CD4-positive, alpha-beta T cell treated with Interleukin-17A for 1 hour (primary cell): Measurements from ENCODE around the gene HOMER2.
A peak's percentile ranks its signal among the peaks of the same experiment; 100 is the strongest.
"Not testable (repeated sequence)": the region's sequence is repeated elsewhere in the genome, so short reads cannot be mapped to it uniquely, and the experiment has no call there.

Experiments used
- DNase-seq: peaks from one replicate; pipeline ENCODE4 v3.0.0-alpha.2; 2020

Gene HOMER2

GRCh38 chr15:82830427-82831173 is 121.9 kb downstream of the HOMER2 start:
- no peak for DNase-seq

DNA sequence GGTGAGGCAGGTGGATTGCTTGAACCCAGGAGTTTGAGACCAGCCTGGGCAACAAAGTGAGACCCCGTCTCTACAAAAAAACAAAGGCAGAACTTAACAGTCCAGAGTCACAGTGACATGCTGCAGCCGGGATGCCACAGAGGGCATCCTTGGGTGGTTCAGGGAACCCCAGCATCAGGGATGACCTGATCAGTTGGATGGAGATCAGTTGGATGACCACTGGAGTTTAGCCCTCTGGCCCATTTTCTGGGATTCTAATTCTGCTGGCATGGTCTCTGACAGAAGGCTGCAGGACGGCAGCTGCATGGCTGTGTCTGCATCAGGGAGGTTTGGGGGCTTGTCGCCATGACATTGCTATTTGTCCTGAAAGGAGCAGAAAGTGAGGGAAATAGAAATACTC is 123.3 kb downstream of the HOMER2 start:
- DNase-seq = no peak

DNA sequence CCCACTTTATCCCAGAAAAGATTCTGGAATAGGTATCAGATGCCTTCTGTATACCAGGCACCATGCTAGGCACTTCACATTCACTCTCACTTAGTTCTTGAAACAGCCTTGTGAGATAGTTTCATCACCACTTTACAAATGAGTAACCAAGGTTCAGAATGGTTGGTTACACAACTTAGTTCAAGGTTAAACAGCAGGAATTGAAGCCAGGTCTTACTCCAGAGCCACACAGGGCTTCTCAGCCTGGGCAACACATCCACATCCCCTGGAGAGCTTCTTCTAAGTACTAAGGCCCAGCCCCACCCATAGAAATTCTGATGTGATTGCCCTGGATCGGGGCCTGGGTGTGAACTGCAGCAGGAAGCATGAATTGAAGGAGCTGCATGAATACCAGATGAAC is 124.4 kb downstream of the HOMER2 start:
- DNase-seq = no peak

- no peak for DNase-seq
These were observed 129.5 kb downstream of the HOMER2 start for GRCh38 chr15:82823049-82823448.

GRCh38 chr15:82821851-82822250 is 130.7 kb downstream of the HOMER2 start:
- not testable (repeated sequence) for DNase-seq

- DNase-seq = not testable (repeated sequence)
These were observed 131.1 kb downstream of the HOMER2 start for GRCh38 chr15:82821396-82821795.

DNA sequence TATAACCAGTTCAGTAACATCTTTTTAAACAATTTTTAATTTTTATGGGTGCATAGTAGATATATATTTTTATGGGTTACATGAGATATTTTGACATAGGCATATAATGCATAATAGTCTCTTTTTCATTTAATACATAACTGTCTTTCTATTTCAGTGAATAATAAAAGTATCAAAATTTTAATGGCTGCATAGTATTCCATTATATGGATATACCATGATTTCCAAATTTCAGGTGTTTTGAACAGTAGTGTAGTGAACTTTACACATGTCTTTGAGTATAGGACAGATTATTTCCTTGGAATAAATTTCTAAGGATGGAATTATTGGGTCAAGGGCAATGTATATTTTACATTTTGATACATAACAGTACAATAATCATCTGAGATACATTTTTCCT is 132.4 kb downstream of the HOMER2 start:
- no peak for DNase-seq

GRCh38 chr15:82812994-82813393 is 139.5 kb downstream of the HOMER2 start:
- no peak for DNase-seq

DNA sequence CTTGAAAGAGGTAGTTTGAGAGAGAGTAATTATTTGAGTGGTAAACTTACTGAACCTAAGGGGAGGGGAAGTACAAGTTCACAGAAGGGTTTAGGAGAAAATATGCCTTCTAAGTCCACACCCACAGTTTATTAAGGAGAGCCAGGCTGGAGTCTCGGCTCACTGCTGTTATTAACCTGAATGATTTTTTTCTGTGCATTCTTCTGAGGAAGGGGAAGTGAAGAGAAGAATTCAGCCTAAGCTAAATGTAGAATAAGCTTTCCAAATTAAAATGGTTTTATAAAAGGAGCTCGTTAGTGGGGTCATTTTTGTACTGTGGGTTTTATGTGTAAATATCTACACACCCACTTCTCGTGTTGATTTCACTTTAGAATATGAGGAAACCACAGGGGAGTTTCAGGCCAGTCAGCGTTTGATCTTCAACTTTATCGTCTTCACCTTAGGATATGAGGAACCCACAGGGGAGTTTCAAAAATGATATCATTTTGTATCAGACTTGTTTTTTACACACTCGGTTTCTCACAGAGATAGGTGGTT is 141.6 kb downstream of the HOMER2 start:
- DNase-seq = peak; percentile 91

- DNase-seq = peak; percentile 50
These were observed 142.2 kb downstream of the HOMER2 start for GRCh38 chr15:82810061-82810889.

DNA sequence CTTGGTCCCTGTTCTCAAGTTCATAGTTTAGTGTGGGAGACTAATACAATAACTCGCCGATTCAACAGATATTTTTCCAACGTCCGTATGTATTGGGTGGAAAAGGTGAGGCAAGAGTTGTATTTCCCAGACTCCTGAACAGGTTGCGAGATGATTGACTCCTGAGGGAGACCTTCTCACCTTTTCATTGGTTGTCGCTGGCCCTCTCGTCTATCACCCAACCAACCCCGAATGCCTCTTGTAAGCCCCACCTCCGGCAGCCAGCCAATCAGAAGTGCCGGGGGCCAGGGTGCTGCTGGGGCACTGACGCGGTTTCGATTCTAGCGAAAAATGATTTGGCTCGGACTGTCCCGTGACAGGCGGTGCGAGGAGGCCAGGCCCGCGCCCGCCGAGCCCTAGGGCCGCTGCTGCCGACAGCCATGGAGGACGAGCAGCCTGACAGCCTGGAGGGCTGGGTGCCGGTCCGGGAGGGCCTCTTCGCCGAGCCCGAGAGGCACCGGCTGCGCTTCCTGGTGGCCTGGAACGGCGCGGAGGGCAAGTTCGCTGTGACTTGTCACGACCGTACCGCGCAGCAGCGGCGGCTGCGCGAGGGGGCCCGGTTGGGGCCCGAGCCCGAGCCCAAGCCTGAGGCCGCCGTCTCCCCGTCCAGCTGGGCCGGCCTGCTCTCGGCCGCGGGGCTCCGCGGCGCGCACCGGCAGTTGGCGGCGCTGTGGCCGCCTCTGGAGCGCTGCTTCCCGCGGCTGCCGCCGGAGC is 143.0 kb downstream of the HOMER2 start, which contains the start of gene WHAMM:
WHAMM (plus strand) TSS at position 321 of the 753 bp plus-strand sequence; CDS start at position 420, 99 bp downstream.
- peak; percentile 98 for DNase-seq

GRCh38 chr15:82808634-82809041 is 143.9 kb downstream of the HOMER2 start:
- DNase-seq = no peak

DNA sequence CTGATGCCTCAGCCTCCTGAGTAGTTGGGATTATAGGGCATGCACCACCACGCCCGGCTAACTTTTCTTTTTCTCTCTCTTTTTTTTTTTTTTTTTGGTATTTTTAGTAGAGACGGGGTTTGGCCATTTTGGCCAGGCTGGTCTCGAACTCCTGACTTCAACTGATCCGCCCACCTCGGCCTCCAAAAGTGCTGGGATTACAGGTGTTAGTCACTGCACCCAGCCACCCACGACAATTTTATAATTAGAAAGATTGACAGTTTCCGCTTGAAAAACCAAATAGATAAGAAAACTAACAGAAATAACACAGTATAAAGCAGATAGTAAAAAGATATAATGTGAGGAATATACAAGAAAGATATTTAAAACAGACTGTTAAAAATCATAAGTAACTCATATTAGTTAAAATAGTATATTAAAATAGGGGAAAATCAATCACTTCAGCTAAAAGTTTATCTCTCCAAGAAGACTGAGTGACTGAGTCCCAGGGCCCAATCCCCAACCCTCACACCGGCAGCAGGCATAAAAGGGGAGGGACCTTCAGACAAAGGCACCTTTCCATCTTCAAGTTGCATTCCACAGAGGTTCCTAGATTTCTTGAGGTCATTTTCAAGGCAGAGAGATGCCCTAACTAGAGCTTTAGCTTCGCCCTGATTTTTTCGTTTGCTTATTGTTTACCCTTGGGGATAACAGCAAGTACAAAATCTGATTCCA is 144.4 kb downstream of the HOMER2 start:
- no peak for DNase-seq

DNA sequence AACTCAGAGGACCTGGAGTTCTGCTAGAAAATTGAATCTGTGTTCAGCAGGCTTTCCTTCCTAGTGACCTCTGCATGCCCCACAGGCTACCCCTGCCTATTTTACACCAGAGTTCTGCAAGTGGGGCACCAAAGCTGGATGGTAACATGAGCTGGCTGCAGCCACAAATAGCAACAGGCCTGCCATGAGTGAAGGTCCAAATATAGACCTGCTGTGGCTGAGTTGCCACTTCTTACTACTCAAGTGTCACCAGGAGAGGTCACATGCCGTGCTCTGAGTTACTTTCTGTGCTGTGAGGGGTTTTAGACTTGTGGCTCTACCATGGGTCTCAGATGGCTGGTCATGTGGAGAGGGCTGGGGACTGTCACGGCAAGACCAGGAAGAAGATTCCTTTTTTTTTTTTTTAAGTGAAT is 146.5 kb downstream of the HOMER2 start, which contains the start of gene FSD2:
FSD2 (minus strand) TSS at position 76 of the 413 bp plus-strand sequence. CDS start 18,679 bp downstream, outside the sequence.
- no peak for DNase-seq

GRCh38 chr15:82804575-82804949 is 148.0 kb downstream of the HOMER2 start:
- DNase-seq = no peak

- DNase-seq = no peak
These were observed 148.5 kb downstream of the HOMER2 start for GRCh38 chr15:82803793-82804574.

DNA sequence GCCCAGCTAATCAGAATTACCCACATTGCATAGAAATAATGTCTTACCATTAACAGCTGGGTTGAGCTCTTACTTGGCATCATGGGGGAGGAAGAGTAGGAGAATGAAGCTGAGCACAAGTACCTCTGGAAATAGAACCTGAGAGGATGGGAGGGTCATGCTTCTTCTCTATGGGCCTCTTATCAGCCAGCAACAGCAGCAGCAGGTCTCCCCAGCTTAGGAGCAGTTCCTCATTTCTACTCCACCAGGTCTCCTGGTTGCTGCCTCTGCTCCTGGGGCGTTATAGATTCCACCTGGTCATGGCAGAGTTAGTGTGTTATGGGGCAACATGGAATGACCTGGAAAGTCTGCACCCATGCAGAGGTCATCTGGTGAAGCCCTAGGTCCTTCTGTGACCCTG is 150.0 kb downstream of the HOMER2 start:
- DNase-seq = no peak

- no peak for DNase-seq
These were observed 153.2 kb downstream of the HOMER2 start for GRCh38 chr15:82799183-82799841.
